22Rv1 (cell line): ENCODE measurements around the gene MTMR10.

ENCODE experiments used
- ZFX ChIP-seq: fragments of 450-650 bp; IDR thresholded peaks from 2 replicates; pipeline ENCODE4 v1.6.1; 2017; ENCODE audit warnings: antibody characterized with exemption, borderline replicate concordance
- TF ChIP-seq, protein P1 (sequence below): fragments of 450-650 bp; IDR thresholded peaks from 2 replicates; pipeline ENCODE4 v1.5.1; 2017; ENCODE audit warnings: mild to moderate bottlenecking

DNA sequence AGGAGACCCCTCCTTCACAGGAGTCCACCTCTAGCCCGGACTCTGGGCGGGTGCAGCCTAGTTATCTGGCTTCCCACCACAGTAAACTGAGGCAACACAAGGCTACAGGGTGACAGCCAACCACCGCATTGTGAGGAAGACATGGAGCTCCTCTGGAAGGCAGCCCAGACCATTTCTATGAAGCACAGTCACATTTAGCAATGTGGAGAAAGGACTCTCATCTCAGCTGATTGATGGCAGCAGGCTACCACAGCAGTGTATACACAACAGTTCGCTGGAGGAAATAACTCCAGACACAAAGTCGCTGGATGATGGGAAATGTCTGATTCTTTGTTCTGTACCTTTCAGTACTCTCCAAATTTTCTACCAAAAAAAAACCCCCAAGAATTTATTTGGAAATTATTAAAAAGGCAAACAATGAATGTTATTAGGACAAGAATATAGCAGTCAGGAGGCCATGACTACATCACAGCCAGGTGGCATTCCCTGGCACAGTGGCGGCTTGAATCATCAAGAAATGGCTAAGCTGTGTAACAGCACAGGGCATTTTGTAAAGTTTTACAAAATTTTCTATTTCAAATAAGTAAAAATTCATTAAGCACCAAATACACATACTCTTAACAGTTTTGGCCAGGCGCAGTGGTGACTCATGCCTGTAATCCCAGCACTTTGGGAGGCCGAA lies 47.6 kb downstream of the MTMR10 start:
- TF ChIP-seq, protein P1, sequence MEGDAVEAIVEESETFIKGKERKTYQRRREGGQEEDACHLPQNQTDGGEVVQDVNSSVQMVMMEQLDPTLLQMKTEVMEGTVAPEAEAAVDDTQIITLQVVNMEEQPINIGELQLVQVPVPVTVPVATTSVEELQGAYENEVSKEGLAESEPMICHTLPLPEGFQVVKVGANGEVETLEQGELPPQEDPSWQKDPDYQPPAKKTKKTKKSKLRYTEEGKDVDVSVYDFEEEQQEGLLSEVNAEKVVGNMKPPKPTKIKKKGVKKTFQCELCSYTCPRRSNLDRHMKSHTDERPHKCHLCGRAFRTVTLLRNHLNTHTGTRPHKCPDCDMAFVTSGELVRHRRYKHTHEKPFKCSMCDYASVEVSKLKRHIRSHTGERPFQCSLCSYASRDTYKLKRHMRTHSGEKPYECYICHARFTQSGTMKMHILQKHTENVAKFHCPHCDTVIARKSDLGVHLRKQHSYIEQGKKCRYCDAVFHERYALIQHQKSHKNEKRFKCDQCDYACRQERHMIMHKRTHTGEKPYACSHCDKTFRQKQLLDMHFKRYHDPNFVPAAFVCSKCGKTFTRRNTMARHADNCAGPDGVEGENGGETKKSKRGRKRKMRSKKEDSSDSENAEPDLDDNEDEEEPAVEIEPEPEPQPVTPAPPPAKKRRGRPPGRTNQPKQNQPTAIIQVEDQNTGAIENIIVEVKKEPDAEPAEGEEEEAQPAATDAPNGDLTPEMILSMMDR: no peak
- TF ChIP-seq ZFX: no peak
